H9 (cell line): ENCODE results near the gene REEP1. TPM values are rescaled to one million over a fixed set of nuclear protein-coding genes. Genes with fewer than 3 reads are reported as not detected.
A peak's percentile ranks its signal among the peaks of the same experiment; 100 is the strongest.

Experiments used
- DNase-seq: peaks from one replicate; pipeline ENCODE4 v3.0.0-alpha.2; 2017
- H2AFZ ChIP-seq: one replicate; pipeline ENCODE4 v1.6.1; 2013; ENCODE audit warnings: mild to moderate bottlenecking, low read length, control low read depth, moderate library complexity
- H2AK5ac ChIP-seq: 2 replicates; pipeline ENCODE4 v1.6.1; 2013; ENCODE audit warnings: low read length, control low read depth, mixed read lengths; ENCODE audit not compliant: insufficient read length
- H2BK120ac ChIP-seq: one replicate; pipeline ENCODE4 v1.6.1; 2013; ENCODE audit warnings: low read depth, mild to moderate bottlenecking, low read length, control low read depth, inconsistent platforms; ENCODE audit not compliant: poor library complexity, severe bottlenecking
- H2BK12ac ChIP-seq: 2 replicates; pipeline ENCODE4 v1.6.1; 2013; ENCODE audit warnings: low read length, control low read depth, mixed read lengths, low read depth; ENCODE audit not compliant: insufficient read length
- H2BK15ac ChIP-seq: 2 replicates; pipeline ENCODE4 v1.6.1; 2013; ENCODE audit warnings: low read depth, low read length, control low read depth
- H2BK20ac ChIP-seq: one replicate; pipeline ENCODE4 v1.6.1; 2013; ENCODE audit warnings: low read depth, mild to moderate bottlenecking, low read length, control low read depth, inconsistent platforms; ENCODE audit not compliant: poor library complexity, severe bottlenecking
- H2BK5ac ChIP-seq: 2 replicates; pipeline ENCODE4 v1.6.1; 2013; ENCODE audit warnings: low read length, control low read depth, mixed read lengths; ENCODE audit not compliant: insufficient read length
- H3K14ac ChIP-seq: 2 replicates; pipeline ENCODE4 v1.6.1; 2013; ENCODE audit warnings: low read length, control low read depth; ENCODE audit not compliant: insufficient read depth
- H3K18ac ChIP-seq: 2 replicates; pipeline ENCODE4 v1.6.1; 2013; ENCODE audit warnings: low read depth, mild to moderate bottlenecking, mixed read lengths, low read length, control low read depth; ENCODE audit not compliant: insufficient read length
- H3K23ac ChIP-seq: 2 replicates; pipeline ENCODE4 v1.6.1; 2013; ENCODE audit warnings: low read length, control low read depth, mixed read lengths, low read depth; ENCODE audit not compliant: insufficient read length
- H3K23me2 ChIP-seq: 2 replicates; pipeline ENCODE4 v1.6.1; 2013; ENCODE audit warnings: low read depth, mild to moderate bottlenecking, mixed read lengths, low read length, control low read depth; ENCODE audit not compliant: insufficient read length, poor library complexity, severe bottlenecking
- H3K27ac ChIP-seq: 2 replicates; pipeline ENCODE4 v1.5.1; 2013; ENCODE audit warnings: low read length, control low read depth, mixed read lengths, low read depth; ENCODE audit not compliant: insufficient read length
- H3K27me3 ChIP-seq: 2 replicates; pipeline ENCODE4 v1.6.1; 2013; ENCODE audit warnings: low read length, control low read depth, inconsistent platforms; ENCODE audit not compliant: insufficient read depth
- H3K4ac ChIP-seq: 2 replicates; pipeline ENCODE4 v1.6.1; 2013; ENCODE audit warnings: low read depth, mild to moderate bottlenecking, control low read depth, inconsistent platforms, low read length, moderate library complexity
- H3K4me1 ChIP-seq: 2 replicates; pipeline ENCODE4 v1.6.1; 2013; ENCODE audit warnings: low read length, control low read depth, inconsistent platforms; ENCODE audit not compliant: insufficient read depth
- H3K4me2 ChIP-seq: 2 replicates; pipeline ENCODE4 v1.6.1; 2013; ENCODE audit warnings: low read length, control low read depth, mixed read lengths; ENCODE audit not compliant: insufficient read length, insufficient read depth
- H3K56ac ChIP-seq: 2 replicates; pipeline ENCODE4 v1.6.1; 2013; ENCODE audit warnings: low read depth, mild to moderate bottlenecking, mixed read lengths, low read length, control low read depth; ENCODE audit not compliant: insufficient read length
- H3K79me1 ChIP-seq: 2 replicates; pipeline ENCODE4 v1.6.1; 2013; ENCODE audit warnings: low read depth, mild to moderate bottlenecking, moderate library complexity, low read length, control low read depth, inconsistent platforms; ENCODE audit not compliant: insufficient read depth, poor library complexity, severe bottlenecking
- H3K79me2 ChIP-seq: 2 replicates; pipeline ENCODE4 v1.6.1; 2013; ENCODE audit warnings: low read length, control low read depth, inconsistent platforms; ENCODE audit not compliant: insufficient read depth
- H3K9ac ChIP-seq: 2 replicates; pipeline ENCODE4 v1.6.1; 2013; ENCODE audit warnings: low read length, control low read depth, mixed read lengths; ENCODE audit not compliant: insufficient read length; ENCODE audit errors: extremely low read depth
- H3K9me3 ChIP-seq: one replicate; pipeline ENCODE4 v1.6.1; 2013; ENCODE audit warnings: low read depth, low read length, inconsistent platforms; ENCODE audit not compliant: control insufficient read depth
- H3T11ph ChIP-seq: one replicate; pipeline ENCODE4 v1.6.1; 2013; ENCODE audit warnings: mild to moderate bottlenecking, low read length, control low read depth, inconsistent platforms
- H4K20me1 ChIP-seq: one replicate; pipeline ENCODE4 v1.6.1; 2013; ENCODE audit not compliant: control insufficient read depth, insufficient read length, insufficient read depth
- H4K5ac ChIP-seq: 2 replicates; pipeline ENCODE4 v1.6.1; 2013; ENCODE audit warnings: low read depth, mild to moderate bottlenecking, mixed read lengths, low read length, control low read depth; ENCODE audit not compliant: insufficient read length
- H4K8ac ChIP-seq: replicated peaks from 2 replicates; pipeline ENCODE4 v1.6.1; 2013; ENCODE audit warnings: low read length, control low read depth, mixed read lengths, low read depth; ENCODE audit not compliant: insufficient read length
- H4K91ac ChIP-seq: 2 replicates; pipeline ENCODE4 v1.6.1; 2013; ENCODE audit warnings: low read depth, mild to moderate bottlenecking, moderate library complexity, mixed read lengths, low read length, control low read depth; ENCODE audit not compliant: insufficient read length
- H3K27ac Mint-ChIP-seq, 3 experiments: 2 replicates in 2 of 3; 3 replicates in 1 of 3; pipeline ENCODE4 v1.8.0; 2020 to 2021; ENCODE audit warnings: mixed read lengths in 3 of 3, mild to moderate bottlenecking in 1 of 3, moderate library complexity in 1 of 3
- H3K27me3 Mint-ChIP-seq: 2 replicates; pipeline ENCODE4 v1.8.0; 2021; ENCODE audit warnings: low read depth, mild to moderate bottlenecking, moderate library complexity, mixed read lengths
- H3K36me3 Mint-ChIP-seq, 3 experiments: 2 replicates in 2 of 3; 3 replicates in 1 of 3; pipeline ENCODE4 v1.8.0; 2020 to 2021; ENCODE audit warnings: low read depth in 3 of 3, mixed read lengths in 3 of 3; ENCODE audit not compliant: insufficient read depth in 1 of 3
- H3K4me1 Mint-ChIP-seq, 2 experiments: 2 replicates each; pipeline ENCODE4 v1.8.0; 2020; ENCODE audit warnings: mixed read lengths in 2 of 2
- H3K4me3 Mint-ChIP-seq, 2 experiments: 2 replicates in 1 of 2; 3 replicates in 1 of 2; pipeline ENCODE4 v1.8.0; 2020 to 2021; ENCODE audit warnings: mild to moderate bottlenecking in 2 of 2, mixed read lengths in 2 of 2, moderate library complexity in 1 of 2
- H3K9me3 Mint-ChIP-seq, 2 experiments: 2 replicates in 1 of 2; 3 replicates in 1 of 2; pipeline ENCODE4 v1.8.0; 2020; ENCODE audit warnings: mild to moderate bottlenecking in 2 of 2, mixed read lengths in 2 of 2, moderate library complexity in 1 of 2
- CTCF ChIP-seq: fragments of 200-600 bp; sonication (generic); conservative IDR thresholded peaks from 3 replicates; pipeline ENCODE4 v1.8.0; 2021; ENCODE audit warnings: antibody characterized with exemption, mild to moderate bottlenecking
- WGBS: extraction: QIAGEN DNeasy Blood & Tissue Kit; methylation state at CpG from one replicate; pipeline ENCODE4 v1.1.7; 2013; ENCODE audit warnings: missing lambda C conversion rate, low lambda C conversion rate, mixed read lengths; ENCODE audit not compliant: insufficient read length; ENCODE audit errors: extremely low coverage; 5-methylcytosine and 5-hydroxymethylcytosine counted together
- total RNA-seq: library from RNA; stranded (reverse); gene quantifications from 2 replicates; pipeline ENCODE4 v1.2.1, GENCODE V29; 2021

REEP1 gene
- total RNA-seq, 1 experiment from 2014 or later: 1.3 TPM

GRCh38 chr2:86357392-86357963 lies 20.1 kb upstream of the REEP1 start:
- H3K36me3 Mint-ChIP-seq: no peaks in the 10 kb centered on the region
- Histone ChIP-seq H3K27me3 (no peaks in the 10 kb centered on the region), H4K5ac (no peak overlapping the region), H2AK5ac (no peak overlapping the region), H3K4me2 (no peak overlapping the region), H2BK20ac (no peak overlapping the region), H2BK15ac (no peak overlapping the region), H3K79me2 (no peaks in the 10 kb centered on the region), H3K79me1 (no peaks in the 10 kb centered on the region), H3K9ac (no peak overlapping the region), H4K91ac (no peak overlapping the region), H3K27ac (no peak overlapping the region), H3K9me3 (no peaks in the 10 kb centered on the region), H2BK120ac (no peak overlapping the region), H3T11ph (no peak overlapping the region), H4K20me1 (no peaks in the 10 kb centered on the region), H3K56ac (no peak overlapping the region), H3K23ac (no peak overlapping the region), H2AFZ (no peak overlapping the region), H3K23me2 (no peaks in the 10 kb centered on the region), H3K14ac (no peak overlapping the region), H3K4ac (no peak overlapping the region), H3K4me1 (peaks cover 5% of the 10 kb centered on the region; the same call in 1 of the 2 replicates), H2BK12ac (no peak overlapping the region), H2BK5ac (no peak overlapping the region), H3K18ac (no peak overlapping the region), H4K8ac (no peak overlapping the region)
- H3K27ac Mint-ChIP-seq: peak overlapping the region in 1 of 3 experiments; percentile 57; a peak in 1 of 7 replicates
- WGBS: no CpG with 5 or more reads among the region's 5 CpGs
- DNase-seq: no peak
- peaks cover 4% of the 10 kb centered on the region; the same call in 1 of the 2 replicates for H3K27me3 Mint-ChIP-seq
- no peak for TF ChIP-seq CTCF
- H3K4me1 Mint-ChIP-seq: peaks cover 12 to 15% of the 10 kb centered on the region in 2 experiments
- no peaks in the 10 kb centered on the region for H3K9me3 Mint-ChIP-seq
- H3K4me3 Mint-ChIP-seq: no peak overlapping the region
